ENCODE results near the gene CAMSAP3. TPM values are rescaled to one million over a fixed set of nuclear protein-coding genes. Genes with fewer than 3 reads are reported as not detected.

CAMSAP3 gene
- total RNA-seq, 1 donor: 3.0 TPM

DNA sequence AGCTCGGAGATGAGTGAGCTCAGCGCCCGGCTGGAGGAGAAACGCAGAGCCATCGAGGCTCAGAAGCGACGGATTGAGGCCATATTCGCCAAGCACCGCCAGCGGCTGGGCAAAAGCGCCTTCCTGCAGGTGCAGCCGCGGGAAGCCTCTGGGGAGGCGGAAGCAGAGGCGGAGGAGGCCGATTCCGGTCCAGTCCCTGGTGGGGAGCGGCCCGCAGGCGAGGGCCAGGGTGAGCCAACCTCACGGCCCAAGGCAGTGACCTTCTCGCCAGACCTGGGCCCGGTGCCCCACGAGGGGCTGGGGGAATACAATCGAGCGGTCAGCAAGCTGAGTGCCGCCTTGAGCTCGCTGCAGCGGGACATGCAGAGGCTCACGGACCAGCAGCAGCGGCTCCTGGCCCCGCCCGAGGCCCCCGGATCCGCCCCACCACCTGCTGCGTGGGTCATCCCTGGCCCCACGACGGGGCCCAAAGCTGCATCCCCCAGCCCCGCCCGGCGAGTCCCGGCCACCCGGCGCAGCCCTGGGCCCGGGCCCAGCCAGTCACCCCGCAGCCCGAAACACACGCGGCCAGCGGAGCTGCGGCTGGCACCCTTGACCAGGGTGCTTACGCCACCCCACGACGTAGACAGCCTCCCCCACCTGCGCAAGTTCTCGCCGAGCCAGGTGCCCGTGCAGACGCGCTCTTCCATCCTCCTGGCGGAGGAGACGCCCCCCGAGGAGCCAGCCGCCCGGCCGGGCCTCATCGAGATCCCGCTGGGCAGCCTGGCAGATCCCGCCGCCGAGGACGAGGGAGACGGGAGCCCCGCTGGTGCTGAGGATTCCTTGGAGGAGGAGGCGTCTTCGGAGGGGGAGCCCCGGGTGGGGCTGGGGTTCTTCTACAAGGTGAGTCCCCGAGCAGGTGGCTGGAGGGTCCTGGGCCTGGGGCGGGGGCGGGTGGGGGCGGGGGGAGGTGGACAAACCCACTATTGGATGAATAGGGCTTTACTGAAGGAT lies 16.9 kb downstream of the CAMSAP3 start:
- DNase-seq (ENCODE audit: low read depth in 2 of 3, low spot score in 2 of 3): no peak

DNA sequence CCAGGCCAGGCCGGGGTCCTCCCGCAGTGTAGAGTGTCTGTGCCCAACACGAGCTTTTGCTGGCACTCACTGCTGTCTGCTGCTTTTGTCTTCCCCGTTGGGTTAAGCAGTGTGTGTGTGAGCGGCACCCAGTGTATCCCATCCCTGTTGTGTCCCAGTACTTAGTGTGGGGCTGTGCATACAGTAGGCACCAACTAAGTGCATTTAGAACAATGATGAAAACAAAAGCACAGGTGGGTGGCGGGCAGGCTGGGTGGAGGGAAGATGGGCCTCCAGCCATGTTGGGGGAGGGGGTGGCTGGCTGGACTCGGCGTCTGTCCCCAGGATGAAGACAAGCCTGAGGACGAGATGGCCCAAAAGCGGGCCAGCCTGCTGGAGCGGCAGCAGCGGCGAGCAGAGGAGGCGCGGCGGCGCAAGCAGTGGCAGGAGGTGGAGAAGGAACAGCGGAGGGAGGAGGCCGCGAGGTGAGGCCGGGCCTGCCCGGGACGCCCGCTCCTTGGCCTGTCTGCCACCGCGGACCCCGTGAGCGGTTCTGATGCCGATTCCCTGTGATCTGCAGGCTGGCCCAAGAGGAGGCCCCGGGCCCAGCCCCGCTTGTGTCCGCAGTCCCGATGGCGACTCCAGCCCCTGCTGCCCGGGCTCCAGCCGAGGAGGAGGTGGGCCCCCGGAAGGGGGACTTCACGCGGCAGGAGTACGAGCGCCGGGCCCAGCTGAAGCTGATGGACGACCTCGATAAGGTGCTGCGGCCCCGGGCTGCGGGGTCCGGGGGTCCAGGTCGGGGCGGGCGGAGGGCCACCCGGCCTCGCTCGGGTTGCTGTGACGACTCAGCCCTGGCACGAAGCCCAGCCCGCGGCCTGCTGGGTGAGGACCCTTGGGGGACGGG lies 19.4 kb downstream of the CAMSAP3 start:
- DNase-seq (ENCODE audit: low read depth in 2 of 3, low spot score in 2 of 3): no peak

DNA sequence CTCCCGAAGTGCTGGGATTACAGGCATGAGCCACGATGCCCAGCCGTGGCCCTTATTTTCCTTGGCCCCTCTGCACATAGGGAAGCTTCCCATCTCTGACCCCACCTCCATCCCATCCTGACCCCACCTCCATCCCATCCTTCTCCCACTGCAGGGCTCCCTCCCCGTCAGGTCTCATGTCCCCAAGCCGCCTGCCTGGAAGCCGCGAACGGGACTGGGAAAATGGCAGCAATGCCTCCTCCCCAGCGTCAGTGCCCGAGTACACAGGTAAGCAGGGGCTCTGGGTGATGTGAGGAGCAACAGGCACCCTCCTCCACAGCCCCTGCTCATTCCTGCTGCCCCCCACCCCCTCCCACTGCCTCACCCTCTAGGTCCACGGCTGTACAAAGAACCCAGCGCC lies 21.5 kb downstream of the CAMSAP3 start:
- DNase-seq (ENCODE audit: low read depth in 2 of 3, low spot score in 2 of 3): no peak

DNA sequence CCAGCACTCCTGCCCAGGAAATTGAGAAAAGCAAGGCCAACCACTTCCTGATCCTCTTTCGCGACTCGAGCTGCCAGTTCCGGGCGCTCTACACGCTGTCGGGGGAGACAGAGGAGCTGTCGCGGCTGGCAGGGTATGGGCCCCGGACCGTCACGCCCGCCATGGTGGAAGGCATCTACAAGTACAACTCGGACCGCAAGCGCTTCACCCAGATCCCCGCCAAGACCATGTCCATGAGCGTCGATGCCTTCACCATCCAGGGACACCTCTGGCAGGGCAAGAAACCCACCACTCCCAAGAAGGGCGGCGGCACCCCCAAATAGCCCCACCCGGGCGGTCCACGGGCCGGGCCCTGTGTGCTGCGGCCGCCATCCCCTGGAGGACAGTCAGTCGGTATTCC lies 22.1 kb downstream of the CAMSAP3 start:
- no peak for DNase-seq (ENCODE audit: low read depth in 2 of 3, low spot score in 2 of 3)

DNA sequence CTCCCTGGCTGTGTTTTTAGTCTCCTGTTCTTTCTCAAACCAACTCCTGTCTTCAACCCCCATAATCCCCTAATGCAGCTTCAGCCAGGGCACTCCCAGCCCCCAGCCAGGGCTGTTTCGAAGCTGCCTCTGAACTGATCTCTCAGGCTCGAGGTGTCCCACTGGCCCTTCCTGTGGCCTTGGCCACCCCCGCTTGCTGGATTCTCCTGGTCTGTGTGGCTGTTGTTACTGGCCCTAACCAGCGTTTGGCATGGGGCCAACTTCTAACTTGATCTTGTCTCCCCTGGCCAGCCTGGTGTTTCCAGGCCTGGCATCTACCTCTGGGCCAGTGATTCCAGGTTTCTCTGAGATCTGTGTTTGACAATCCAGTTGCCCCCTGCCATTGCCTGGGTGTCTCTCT lies 22.7 kb downstream of the CAMSAP3 start:
- no peak for DNase-seq (ENCODE audit: low read depth in 2 of 3, low spot score in 2 of 3)

DNA sequence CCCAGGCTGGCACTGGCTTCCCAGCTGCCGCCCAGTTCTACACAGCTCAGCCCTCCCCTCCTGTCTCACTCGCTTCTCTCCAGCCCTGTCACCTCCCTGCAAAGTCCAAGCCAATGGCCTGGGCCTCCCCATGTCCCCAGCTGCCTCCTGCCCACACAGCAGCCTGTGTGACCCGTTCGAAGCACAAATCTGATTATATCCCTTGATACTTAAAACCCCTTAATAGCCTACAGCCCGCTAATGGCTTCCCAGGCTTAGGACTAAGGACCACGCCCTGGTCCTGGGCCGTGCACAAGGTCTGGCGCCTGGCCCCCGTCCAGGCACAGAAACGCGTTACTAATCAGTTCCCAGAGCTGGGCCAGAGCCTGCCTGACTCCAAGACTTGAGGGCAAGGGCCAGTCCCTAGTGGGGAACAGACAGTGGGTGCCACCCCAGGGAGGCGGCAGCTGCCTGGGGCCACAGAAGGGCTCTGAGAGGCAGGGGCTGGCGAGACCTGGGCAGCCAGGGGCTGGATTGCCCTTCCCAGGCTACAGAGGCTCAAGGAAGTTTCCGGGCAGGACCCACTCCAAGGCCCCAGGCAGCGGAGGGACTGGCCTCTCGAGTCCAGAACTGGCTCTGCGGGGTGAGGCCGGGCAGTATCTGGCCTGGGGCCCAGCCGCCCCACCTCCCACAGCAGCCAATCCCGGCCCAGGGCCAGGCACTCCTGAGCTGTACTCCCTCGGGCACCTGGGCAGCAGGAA lies 23.3 kb downstream of the CAMSAP3 start:
- DNase-seq (ENCODE audit: low read depth in 2 of 3, low spot score in 2 of 3): no peak

DNA sequence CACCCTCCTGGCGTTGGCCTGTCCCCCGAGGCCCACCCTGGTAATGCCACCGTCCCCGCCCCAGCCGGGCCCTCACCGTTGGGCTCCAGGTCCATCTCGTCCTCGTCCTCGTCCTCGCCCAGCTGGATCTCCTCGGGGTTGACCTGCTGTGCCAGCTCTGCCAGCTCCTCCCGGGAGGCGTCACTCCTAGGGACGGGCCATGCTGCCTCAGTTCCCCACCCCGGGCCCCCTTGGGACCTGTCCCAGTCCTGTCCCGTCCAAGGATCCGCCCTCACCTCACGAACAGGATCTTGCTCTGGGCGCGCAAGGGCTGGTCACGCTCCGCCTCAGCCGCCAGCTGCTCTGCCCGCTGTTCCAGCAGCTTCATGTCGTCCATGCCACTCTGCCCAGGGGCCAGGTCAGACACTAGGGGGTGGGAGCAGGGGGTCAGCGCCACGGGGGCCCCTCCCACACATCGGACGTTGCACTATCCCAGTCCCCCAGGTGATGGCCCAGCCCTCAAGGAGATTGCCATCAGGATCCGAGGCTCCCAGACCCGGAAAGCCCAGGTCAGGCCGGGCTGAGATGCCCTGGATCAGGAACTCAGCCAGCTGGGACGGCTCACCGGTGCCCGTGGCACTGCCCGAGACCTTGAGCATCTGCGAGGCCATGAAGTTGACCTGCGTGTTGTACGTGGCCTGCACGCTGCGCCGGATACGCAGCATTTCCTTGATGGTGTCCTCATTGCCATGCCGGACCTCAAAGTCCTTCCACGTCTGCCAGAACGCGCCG lies 24.2 kb downstream of the CAMSAP3 start:
- DNase-seq (ENCODE audit: low read depth in 2 of 3, low spot score in 2 of 3): no peak

DNA sequence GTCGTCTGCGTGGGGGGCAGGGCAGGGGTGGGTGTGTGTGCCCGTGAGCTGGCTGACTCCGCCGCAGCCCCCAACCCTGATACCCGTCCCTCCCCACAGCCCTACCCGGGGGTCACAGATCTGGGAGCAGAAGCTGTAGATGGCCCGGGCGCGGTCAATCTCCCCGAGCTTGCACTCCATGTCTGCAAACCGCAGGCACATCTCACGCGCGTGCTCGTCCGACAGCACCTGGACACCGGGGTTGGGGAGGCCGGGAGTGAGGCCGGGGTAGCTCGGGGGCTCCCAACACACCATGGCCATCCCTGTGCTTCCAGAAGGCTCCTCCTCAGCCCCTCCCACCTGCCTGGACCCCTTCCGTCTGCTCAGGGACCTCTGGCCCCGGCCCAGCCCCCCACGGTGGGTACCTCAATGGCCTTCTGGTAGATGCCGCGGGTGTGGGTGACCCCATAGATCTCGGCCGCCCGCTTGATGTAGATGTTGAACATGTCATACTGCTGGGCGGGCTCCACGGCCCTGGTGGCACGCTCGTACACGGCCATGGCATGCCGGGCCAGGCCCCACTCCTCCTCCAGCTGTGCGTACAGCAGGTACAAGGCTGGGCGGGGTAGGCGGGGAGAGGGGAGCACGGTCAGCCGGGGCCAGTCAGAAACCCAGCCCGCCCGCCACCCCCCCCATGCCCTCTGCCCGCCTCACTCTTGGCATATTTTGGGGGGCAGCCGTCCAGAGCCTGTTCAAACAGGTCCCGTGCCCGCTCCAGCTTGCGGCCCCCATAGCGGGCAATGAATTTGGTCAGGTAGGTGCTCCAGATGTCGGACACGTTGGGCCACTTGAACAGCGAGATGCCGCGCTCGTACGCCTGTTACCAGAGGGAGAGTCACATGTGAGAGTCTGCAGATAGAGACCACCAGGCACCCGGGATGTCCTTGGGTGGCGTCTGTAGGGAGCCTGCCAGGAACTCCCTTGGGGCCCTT lies 25.1 kb downstream of the CAMSAP3 start:
- no peak for DNase-seq (ENCODE audit: low read depth in 2 of 3, low spot score in 2 of 3)

DNA sequence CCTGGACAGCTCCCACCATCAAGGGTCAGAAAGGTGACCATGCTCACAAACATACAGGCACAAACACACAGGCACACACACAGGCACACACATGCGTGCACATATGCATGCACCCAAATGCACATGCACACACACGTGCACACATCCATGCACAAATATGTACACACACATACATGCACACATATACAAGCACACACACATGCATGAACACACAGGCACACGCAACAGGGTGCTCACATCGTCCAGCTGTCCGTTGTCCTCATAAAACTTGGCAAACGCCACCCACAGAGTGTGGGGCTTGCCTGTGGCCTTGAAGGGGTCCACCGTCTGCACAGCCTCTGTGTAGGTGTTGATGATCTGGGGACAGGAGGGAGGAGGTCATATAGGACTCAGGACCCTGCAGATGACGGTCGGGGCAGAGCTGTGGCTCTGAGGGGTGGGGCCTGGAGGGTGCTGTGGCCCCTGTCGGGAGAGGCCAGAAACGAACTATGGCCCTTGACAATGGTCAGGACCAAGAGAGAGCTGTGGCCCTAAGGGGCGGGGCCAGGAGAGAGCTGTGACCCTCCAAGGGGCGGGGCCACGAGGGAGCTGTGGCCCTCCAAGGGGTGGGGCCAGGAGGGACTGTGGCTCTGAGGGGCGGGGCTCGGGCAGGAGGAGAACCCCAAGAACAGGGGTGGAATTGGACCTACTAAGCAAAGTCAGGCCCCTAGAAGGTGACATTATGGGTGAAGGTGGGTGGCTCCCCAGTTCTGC lies 27.4 kb downstream of the CAMSAP3 start:
- DNase-seq (ENCODE audit: low read depth in 2 of 3, low spot score in 2 of 3): no peak

DNA sequence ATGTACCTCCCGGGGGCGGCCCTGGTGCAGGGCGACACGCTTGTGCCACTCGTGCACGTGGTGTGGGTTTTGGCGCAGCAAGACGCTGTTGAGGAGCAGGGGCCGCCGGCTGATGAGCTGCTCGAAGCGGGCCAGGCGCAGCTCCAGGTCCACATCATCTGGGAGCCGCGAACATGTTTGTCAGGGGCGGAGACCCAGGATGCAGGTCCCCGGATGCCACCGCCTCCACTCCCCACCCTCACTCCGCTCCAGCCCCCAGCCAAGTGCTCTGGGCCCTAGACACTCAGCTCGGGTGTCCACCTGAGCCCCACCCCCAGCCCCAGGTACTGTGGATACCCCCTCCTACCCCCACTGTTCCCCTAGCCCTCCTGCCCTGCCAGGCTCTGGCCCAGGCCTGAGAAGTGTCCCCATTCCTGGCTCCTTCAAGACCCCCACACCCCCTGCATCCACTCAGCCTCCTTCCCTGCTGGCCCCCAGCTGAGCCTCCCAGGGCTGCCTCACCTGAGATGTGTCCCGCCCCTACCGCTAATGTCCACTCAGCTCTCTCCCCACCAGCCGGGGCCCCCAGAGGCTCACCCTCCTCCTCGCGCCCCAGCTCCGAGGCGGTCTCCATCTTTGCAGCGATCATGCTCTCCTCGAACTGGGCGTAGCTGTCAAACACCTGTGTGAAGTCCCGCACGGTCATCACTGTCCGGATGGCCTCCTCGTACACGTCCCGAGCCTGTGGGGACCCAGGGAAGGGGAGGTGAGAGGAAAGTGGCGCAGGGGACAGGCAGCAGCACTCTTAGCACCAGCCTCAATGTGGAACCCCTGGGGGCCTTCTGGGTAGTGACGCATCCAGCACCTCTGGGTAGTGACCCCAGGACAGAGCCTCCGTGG lies 28.3 kb downstream of the CAMSAP3 start:
- DNase-seq (ENCODE audit: low read depth in 2 of 3, low spot score in 2 of 3): no peak

DNA sequence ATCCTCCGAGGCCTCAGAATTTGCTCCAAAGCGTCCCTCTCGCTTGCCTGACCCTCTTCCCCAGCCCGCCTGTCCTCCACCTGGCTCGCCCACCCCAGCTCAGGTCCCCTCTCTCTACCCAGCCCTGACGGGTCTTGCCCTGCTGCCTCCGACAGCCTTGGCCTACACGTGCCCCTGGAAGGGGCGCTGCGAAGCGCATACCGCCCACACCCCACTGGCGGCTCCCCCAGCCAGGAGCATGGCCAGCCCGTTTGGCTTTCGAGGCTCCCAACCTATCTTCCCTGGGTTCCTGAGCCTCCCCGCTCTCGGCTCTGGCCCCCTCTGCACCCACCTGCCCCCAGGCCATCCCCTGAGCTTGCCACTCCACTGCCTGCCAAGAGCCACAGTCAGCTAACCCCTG lies 29.1 kb downstream of the CAMSAP3 start:
- no peak for DNase-seq (ENCODE audit: low read depth in 2 of 3, low spot score in 2 of 3)

DNA sequence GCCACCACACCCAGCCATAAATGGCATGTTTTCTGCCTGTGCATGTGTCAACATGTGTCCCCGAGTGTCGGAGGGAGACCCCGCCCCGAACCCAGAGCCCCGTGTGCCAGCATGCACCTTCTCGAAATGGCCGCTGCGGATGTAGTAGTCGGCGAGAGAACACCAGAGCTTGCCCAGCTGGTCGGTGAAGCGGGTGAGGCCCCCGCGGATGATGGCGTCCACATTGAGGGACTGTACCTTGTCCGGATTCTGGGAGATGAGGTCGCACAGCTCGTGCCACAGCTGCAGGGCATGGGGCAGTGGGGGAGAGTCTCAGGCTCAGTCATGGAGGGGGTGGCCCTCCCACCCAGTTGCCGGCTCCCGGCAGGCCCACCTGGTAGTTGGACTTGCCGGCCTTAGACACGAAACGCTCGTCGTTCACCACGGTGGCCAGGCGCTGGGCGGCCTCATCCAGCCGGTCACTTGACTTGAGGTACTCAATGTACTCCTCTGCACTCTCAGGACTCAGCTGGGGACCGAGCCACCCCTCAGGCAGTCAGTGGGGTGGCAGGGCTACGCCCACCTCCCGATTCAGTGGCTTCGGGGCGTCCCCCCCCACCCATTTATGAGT lies 30.2 kb downstream of the CAMSAP3 start:
- no peak for DNase-seq (ENCODE audit: low read depth in 2 of 3, low spot score in 2 of 3)

DNA sequence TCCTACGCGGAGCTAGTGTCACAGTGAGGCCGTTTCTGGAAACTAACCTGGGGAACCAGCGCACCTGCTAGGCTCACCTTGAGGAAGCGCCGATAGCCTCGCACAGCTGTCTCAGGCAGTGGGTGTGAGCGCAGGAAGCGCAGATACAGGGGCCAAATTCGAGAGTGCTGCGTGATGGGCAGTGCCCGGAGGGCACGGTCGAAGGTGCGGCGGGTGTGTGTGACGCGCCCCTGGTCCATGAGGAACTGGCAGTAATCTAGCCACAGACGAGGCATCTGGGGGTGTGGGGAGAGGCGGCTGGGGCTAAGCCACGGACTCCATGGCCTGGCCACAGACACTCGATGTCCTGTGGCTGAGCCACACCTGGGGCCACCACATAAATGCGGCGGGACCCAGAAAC lies 31.5 kb downstream of the CAMSAP3 start:
- DNase-seq (ENCODE audit: low read depth in 2 of 3, low spot score in 2 of 3): no peak

DNA sequence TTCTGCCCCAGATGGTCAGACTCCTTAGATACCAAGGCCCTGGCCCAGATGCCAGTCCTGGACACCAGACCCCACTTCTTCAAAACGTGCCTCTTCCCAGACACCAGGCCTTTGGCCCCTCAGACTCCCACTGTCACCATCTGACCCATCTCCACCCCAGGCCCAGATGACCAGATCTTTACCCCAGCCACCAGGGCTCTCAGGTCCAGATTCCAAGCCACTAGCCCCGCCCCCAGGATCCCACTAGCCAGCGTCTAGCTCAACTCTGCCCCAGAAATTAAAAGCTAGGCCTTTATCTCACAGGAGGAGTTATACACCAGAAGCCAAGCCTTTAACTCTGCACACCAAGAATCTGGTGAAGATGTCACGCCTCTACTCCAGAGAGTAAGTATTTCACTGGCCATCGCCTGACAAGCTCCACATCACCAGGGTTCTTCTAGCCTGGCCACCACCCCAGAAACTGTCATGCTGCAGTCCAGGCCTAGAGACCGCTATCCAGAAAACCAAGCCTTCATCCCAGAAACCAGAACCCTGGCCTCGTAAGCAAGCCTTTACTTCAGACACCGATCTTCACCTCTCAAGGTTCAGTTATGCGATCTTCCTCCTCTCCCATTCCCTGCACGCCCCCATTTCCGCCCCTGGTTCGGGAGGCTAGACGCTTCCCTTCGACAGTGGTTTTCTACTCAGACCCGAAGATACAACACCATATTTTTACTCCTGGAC lies 33.1 kb downstream of the CAMSAP3 start:
- no peak for DNase-seq (ENCODE audit: low read depth in 2 of 3, low spot score in 2 of 3)

DNA sequence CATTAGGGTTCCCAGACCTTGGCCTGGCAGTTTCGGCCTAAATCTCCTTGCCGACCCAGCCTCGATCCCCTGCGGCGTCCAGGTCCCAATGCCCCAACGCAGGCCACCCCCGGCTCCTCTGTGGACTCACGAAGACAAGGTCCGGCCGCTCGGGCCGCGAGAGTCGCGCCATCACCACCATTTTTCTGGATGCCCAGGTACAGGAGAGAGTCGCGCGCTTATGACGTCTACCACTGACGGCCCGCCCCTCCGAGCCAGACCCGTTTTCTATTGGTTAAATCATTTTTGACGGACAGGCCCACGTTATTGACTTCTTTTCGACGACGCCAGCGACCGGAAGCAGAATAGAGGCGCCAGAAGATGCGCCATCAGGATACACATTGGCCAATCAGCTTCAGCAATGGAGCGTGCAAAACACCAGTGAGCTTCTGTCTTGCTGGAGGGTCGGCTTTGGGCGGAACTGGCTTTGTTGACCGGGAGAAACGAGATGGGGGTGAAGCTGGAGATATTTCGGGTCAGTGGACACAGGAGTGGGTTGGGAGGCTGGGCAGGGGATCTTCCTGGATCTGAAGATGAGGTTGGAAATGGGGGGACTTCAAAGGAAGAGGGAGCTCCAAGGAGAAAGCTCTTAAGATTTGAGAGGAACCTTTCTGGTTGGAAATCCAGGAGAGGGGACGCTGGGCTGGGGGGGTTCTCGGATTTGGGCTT lies 33.8 kb downstream of the CAMSAP3 start, which contains the start of the genes PET100 and XAB2:
Gene PET100 (plus strand): TSS at position 447 of the 708 bp plus-strand sequence. CDS start 41 bp downstream, at position 488.
Gene XAB2 (minus strand): TSS at position 199 of the 708 bp plus-strand sequence. CDS start 18 bp downstream, at position 181.
- DNase-seq (ENCODE audit: low read depth in 2 of 3, low spot score in 2 of 3): peak; percentile 91 to 99 (median 99)

Data from hematopoietic multipotent progenitor cell (in vitro differentiated cells).